Measurements from ENCODE around the gene PLXNA3.
A peak's percentile ranks its signal among the peaks of the same experiment; 100 is the strongest.

The PLXNA3 gene

GRCh38 chrX:154458116-154458953 lies at the start of gene PLXNA3:
Gene PLXNA3 (plus strand): TSS chrX:154458281. CDS start chrX:154460184, 1,903 bp downstream.
- DNase-seq: peak; percentile 66 to 73 (median 67)

DNA sequence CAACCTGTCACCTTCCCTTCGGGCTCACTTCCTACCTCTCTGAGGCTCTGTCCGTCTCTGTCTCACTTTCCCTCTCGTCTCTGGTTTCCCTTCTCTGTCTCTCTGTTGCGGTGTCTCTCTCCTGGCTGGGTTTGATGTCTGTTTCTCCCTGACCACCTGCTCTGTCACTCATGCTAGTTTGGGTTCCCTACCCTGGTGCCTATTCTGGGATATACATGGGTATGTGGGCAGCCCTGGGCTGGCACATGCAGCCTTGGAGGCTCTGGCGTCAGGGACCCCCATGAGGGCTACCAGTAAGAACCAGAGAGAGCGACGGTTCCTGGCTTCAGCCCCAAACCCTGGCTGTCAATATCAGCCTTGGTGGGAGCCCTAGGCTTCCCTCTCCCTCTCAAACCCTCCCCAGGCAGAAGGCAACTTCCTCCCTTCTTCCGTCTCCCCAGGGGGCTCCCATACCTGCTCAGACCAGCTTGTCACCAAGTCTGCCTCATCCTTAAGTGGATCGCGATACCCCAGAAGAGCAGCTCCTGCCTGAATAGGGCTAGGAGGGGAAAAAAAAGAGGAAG lies 49.3 kb upstream of the PLXNA3 start:
- DNase-seq: no peak

GRCh38 chrX:154409222-154409871 lies 48.7 kb upstream of the PLXNA3 start, which contains the start of gene DNASE1L1:
Gene DNASE1L1 (minus strand): TSS chrX:154409254. CDS start chrX:154405568, 3,686 bp downstream.
- no peak for DNase-seq

DNA sequence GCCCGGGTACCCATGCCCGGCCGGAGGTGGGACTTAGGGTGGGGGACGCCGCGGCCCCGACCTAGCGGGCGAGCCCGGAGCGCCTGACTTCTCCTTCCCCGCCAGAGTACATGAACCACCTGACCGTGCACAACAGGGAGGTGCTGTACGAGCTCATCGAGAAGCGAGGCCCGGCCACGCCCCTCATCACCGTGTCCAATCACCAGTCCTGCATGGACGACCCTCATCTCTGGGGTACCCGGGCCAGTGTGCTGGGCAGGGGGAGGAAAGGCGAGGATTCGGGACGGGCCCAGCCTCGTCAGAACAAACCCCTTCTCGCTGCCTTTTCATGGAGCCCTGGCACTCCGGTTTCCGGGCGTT lies 46.1 kb upstream of the PLXNA3 start:
- peak; percentile 62 to 75 (median 72) for DNase-seq

GRCh38 chrX:154412468-154412867 lies 45.6 kb upstream of the PLXNA3 start:
- no peak for DNase-seq

DNA sequence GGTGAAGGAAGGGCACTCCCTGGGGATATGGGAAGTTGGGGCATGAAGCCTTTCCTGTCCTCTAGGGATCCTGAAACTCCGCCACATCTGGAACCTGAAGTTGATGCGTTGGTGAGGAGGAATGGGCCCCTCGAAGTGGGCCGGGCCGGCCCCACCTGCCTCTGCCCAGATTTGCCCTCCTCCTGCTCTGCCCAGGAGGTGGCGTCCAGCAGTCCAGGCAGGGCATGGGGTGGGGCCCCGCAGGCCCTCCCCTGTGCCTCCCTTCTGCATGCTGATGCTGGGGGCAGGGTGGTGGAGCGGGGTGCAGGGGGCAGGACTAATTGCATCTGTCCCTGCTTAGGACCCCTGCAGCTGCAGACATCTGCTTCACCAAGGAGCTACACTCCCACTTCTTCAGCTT lies 44.9 kb upstream of the PLXNA3 start:
- no peak for DNase-seq

DNA sequence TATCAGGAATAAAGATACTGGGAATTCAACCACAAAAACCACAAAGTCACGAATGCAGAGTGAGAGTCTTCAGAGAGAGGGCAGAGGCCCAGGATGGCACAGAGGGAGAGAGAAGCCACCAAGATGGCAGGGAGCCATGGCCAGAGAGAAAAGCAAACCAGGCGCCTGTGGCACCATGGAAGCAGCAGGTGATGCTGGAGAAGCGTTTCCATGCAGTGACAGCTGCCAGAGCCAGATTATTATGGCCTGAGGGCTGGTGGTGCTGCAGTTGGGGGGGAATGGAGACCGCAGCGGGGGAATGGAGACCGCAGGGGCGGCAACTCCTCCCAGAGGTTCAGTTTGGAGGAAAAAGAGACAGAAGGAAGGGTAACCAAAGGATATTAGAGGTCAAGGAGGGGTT lies 40.9 kb upstream of the PLXNA3 start:
- peak in 1 of 3 experiments; percentile 32 for DNase-seq

DNA sequence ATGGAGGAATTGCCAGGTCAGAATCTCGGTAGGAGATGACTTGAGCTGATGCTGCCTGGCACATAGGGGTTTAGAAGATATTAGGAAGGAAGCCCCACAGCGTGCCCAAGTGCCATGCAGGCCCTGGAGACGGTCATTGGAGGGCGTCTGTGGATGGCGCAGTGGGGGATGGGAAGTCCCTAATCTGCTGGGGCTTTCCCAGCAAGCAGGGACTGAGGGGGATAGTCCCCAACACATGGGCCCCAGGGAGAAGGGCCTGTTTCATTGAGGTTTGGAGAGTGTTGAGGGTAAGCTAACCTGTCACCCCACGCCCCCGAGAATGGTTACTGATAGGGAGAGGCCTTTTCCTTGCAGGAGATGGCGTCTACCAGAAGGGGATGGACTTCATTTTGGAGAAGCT lies 38.9 kb upstream of the PLXNA3 start:
- no peak for DNase-seq

DNA sequence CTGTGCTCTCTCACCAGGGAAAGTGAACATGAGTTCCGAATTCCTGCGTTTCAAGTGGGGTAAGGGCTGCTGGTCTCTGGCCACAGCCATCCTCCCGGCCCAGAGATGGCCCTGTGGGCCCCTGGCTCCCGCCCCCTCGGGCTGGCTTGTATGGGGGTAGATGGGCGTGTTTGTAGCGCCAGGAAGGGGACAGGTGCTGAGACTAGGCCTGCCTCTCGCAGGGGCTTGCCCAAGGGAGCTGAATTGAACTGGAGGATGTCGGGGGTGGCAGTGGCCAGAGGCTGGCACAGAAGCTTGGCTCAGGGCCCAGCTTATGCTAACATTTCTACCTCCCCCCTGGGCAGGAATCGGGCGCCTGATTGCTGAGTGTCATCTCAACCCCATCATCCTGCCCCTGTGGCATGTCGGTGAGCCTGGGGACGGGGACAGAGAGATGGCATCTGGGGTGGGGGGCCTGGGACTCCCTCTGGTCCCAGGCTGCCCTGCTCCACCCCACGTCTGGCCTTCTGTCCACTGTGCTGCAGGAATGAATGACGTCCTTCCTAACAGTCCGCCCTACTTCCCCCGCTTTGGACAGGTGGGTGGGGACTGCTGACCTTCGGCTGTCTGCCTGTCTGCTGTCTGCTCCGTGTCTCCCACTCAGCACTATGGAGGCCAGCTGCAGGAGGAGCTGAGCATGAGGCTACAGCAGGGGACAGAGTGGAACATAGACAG lies 38.2 kb upstream of the PLXNA3 start:
- DNase-seq: peak in 1 of 3 experiments; percentile 29

DNA sequence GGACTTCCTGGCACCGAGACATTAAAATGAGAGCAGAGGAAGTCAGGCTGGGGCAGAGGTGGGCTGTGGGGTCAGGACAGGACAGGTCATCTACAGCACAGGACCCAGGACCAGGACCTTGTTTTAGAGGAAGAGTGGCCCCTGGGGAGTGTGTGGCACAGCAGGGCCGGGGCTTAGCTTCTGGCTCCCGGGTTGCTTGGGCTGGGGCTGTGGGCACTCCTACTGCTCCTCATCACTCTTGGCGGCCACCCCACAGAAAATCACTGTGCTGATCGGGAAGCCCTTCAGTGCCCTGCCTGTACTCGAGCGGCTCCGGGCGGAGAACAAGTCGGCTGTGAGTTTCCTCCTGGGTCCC lies 37.7 kb upstream of the PLXNA3 start:
- no peak for DNase-seq

DNA sequence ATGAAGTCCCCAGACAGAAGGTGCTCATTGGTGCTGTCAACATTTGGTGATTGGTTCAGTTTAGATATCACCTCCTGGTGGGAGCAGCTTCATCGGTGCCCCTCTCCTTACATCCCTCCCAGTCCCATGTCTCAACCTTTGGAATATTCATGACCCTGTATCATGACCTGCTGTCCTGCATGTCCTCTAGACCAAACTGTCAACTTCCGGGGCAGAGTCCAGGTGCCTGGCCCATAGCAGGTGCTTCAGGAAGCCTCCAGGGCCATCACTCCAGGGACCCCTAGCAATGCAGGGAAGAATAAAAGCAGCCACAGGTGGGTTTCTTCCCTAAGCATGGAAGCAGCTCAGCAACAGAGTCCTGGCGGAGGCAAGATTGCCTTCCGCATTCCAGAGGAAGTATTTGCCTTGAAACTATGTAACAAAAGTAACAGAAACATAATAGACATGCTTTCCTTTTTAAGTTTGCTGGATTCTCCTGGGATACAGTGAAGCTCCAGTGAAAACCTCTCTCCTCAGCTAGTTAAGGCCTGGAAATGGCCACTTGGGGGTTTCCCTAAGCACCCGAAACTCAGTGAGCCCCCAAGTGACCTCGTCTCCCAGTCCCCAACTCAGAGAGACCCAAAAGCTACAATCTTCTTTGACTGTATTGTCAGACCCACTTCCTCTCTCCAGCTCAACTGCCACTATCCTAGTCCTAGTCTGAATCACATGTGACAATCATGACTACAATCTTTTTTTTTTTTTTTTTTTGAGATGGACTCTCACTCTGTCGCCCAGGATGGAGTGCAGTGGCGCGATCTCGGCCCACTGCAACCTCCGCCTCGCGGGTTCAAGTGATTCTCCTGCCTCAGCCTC lies 30.9 kb upstream of the PLXNA3 start:
- no peak for DNase-seq

GRCh38 chrX:154428176-154429171 lies 29.6 kb upstream of the PLXNA3 start, which contains the start of gene ATP6AP1:
Gene ATP6AP1 (plus strand): TSS chrX:154428677. CDS start chrX:154428693, 16 bp downstream.
- peak; percentile 89 to 98 (median 94) for DNase-seq

DNA sequence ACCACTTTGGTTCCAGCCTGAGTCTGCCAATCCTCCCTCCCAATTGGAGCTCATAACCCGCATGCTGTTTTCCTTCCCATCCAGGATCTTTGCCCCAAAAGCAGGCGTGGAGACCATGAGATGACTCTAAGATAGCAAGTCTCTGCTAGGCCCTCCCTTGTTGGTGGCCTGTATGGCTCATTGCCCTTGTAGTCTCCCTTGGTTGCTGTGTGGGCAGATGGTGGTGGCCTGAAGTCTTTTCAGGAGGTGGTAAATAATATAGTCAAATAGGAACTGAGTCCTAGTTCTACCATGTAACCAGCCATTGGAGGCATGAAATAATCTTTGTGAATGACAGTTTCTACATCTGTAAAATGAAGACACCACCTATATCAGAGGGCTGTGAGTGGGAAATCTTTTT lies 28.4 kb upstream of the PLXNA3 start:
- no peak for DNase-seq

- DNase-seq: no peak
These were observed 27.6 kb upstream of the PLXNA3 start for GRCh38 chrX:154430479-154430878.

DNA sequence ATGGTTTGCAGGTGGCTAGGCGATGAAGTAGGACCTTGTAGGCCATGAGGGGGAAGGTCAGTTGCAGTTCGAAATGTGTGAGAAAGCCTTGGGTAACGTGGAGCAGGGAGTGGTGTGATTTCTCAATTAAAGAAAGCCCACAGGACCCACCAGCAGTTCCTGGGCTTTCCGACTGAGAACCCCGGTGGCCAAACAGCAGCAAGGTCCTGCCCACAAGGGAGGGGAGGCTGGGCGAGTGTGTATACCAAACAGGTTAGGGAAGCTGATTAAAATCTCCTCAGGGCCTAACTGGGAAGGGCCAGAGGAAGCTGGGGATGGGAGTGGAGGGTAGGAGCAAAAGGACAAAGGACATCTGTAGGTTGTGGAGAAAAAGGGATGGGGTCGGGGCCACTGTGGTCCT lies 27.2 kb upstream of the PLXNA3 start:
- no peak for DNase-seq

- DNase-seq: no peak
These were observed 26.7 kb upstream of the PLXNA3 start for GRCh38 chrX:154431341-154431740.

DNA sequence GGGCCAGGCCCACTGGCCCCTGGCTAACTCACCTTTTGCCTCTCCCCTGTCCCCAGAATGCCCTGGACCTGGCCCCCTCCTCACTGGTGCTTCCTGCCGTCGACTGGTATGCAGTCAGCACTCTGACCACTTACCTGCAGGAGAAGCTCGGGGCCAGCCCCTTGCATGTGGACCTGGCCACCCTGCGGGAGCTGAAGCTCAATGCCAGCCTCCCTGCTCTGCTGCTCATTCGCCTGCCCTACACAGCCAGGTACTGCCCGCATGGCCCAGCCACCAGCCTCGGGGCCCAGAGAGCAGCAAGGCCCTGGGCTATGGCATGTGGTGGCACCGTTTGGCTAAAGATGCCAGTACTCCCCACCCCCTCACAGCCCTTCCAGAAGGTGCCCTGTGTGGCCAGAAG lies 25.9 kb upstream of the PLXNA3 start:
- DNase-seq: no peak

DNA sequence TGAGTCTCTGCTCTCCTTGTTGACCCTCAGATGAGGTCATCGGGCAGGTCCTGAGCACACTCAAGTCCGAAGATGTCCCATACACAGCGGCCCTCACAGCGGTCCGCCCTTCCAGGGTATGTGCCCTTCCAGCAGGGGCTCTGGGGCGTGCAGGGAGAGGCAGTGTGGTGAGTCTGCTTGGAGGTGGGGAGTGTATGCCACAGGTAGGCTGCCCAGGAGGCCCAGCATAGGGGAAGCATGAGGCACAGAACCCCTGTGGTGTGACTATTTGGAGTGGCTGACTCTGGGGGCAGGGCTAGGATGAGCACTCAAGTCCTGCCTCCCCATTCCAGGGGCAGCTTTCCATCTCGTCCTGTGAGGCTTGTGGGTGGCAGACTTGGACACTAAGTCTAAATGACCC lies 24.5 kb upstream of the PLXNA3 start:
- DNase-seq: no peak

DNA sequence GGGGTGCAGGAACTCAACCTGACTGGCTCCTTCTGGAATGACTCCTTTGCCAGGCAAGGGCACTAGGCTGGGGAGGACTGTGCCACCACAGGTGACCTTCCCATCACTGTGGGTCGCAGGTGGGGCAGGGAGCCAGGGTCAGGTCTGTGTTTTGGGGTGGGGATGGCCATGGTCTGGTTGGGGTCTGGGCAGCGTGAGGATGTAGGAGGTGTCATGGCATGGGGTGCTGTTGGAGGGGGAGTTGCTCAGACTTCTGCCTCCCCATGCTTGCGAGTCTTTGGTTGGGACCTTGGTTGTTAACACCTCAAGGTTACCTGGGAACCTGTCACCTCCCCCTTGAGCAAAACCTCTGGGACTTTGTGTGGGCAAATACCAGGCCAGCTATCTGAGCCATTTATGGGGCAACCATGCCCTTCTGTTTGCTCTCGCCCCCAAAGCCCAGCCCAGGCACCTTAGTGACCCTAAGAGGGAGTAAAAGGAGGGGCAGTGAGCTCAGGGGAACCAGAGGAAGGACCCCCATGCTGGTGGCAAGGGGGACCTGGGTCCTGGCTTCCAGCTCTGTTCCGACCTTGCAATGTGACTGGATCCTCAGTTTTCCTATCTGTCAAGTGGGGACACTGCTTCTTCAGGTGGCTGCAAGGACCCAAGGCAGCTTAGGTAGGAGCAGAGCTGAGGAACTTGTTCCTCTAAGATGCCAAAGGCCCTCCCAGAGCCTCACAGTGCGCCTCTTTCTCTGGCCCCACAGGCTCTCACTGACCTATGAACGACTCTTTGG lies 23.5 kb upstream of the PLXNA3 start:
- no peak for DNase-seq

- DNase-seq: no peak
These were observed 22.8 kb upstream of the PLXNA3 start for GRCh38 chrX:154435171-154435733.
